Esophagus muscularis mucosa (tissue), 4 donors: ENCODE measurements around the gene KCMF1. TPM values are rescaled to one million over a fixed set of nuclear protein-coding genes. Genes with fewer than 3 reads are reported as not detected.

Experiments used
- DNase-seq: peaks from one replicate; pipeline ENCODE4 v3.0.0-alpha.2; 2017; ENCODE audit errors: extremely low spot score
- H3K27ac ChIP-seq, 4 donors: fragments of 200-600 bp; sonication (generic); replicated peaks in 1 of 4; 1 replicate in 3 of 4; 2 replicates in 1 of 4; pipeline ENCODE4 v1.5.1; 2016 to 2019; ENCODE audit warnings: mild to moderate bottlenecking in 1 of 4
- H3K27me3 ChIP-seq, 4 donors: fragments of 200-600 bp; sonication (generic); one replicate each; pipeline versions ENCODE4 v1.5.1 to v1.6.0; 2016 to 2019
- H3K36me3 ChIP-seq, 4 donors: fragments of 200-600 bp; sonication (generic); one replicate each; pipeline ENCODE4 v1.5.1; 2016 to 2019
- H3K4me1 ChIP-seq, 4 donors: fragments of 200-600 bp; sonication (generic); one replicate each; pipeline ENCODE4 v1.5.1; 2016 to 2019
- H3K4me3 ChIP-seq, 4 donors: fragments of 200-600 bp; sonication (generic); 1 replicate in 2 of 4; 2 replicates in 2 of 4; pipeline ENCODE4 v1.5.1; 2016 to 2019; ENCODE audit warnings: mild to moderate bottlenecking in 4 of 4, moderate library complexity in 1 of 4
- H3K9me3 ChIP-seq, 4 donors: fragments of 200-600 bp; sonication (generic); 1 replicate in 3 of 4; 2 replicates in 1 of 4; pipeline ENCODE4 v1.5.1; 2016 to 2019
- CTCF ChIP-seq, 3 experiments: fragments of 200-600 bp in 2 of 3; fragments of 450-650 bp in 1 of 3; sonication (generic) in 2 of 3; IDR thresholded peaks; one replicate each; pipeline ENCODE4 v1.5.1; 2017 to 2019; ENCODE audit warnings: antibody characterized with exemption in 3 of 3, mild to moderate bottlenecking in 2 of 3, moderate library complexity in 1 of 3
- EP300 ChIP-seq: sonication (generic); formaldehyde crosslinking; IDR thresholded peaks from one replicate; pipeline ENCODE4 v1.6.1; 2017; ENCODE audit warnings: antibody characterized with exemption
- POLR2A ChIP-seq: fragments of 450-650 bp; IDR thresholded peaks from one replicate; pipeline ENCODE4 v1.6.1; 2017; ENCODE audit warnings: antibody characterized with exemption, moderate library complexity, mild to moderate bottlenecking, low read depth
- POLR2AphosphoS5 ChIP-seq, 2 donors: sonication (generic); formaldehyde crosslinking; IDR thresholded peaks; one replicate each; pipeline ENCODE4 v1.6.1; 2017; ENCODE audit warnings: antibody characterized with exemption in 2 of 2
- WGBS: methylation state at CpG from one replicate; pipeline ENCODE4 v1.1.5; 2018; 5-methylcytosine and 5-hydroxymethylcytosine counted together
- intact Hi-C: fragments of 100-400 bp; cut with DNase I; formaldehyde crosslinking; loops from one replicate; pipeline ENCODE4 v1.15.1; 2023
- total RNA-seq, 4 donors: library from RNA; depleted of rRNA; stranded (reverse); fragments of >200 nt; gene quantifications; one replicate each; pipeline versions ENCODE4 v1.1.0 to v1.2.1, GENCODE V29; 2016

The KCMF1 gene
- total RNA-seq, 4 donors from 2014 or later: 48.0 to 73.1 (median 65.4) TPM

- Histone ChIP-seq H3K27me3 (no peaks in the 10 kb centered on the region), H3K36me3 (peaks cover 15 to 61% (median 52%) of the 10 kb centered on the region in 4 donors), H3K4me1 (no peaks in the 10 kb centered on the region), H3K27ac (no peak overlapping the region), H3K9me3 (no peaks in the 10 kb centered on the region), H3K4me3 (no peak overlapping the region)
- WGBS: 72% methylated on average over 6 of the region's 6 CpGs
- intact Hi-C loops: no loop called here
- no peak for DNase-seq
- TF ChIP-seq POLR2A (no peak), CTCF (IDR thresholded peaks at IDR 0.05) (no peak), EP300 (no peak), POLR2AphosphoS5 (IDR thresholded peaks at IDR 0.05) (no peak)
These were observed 82.8 kb downstream of the KCMF1 start for GRCh38 chr2:85053802-85054201.

GRCh38 chr2:85057226-85057962 lies 86.4 kb downstream of the KCMF1 start:
- intact Hi-C loops: no loop called here
- 76% methylated on average over 15 of the region's 15 CpGs for WGBS
- Histone ChIP-seq H3K27ac (no peak overlapping the region), H3K36me3 (peaks cover 4 to 27% (median 19%) of the 10 kb centered on the region in 4 donors), H3K4me1 (no peaks in the 10 kb centered on the region), H3K27me3 (no peaks in the 10 kb centered on the region), H3K9me3 (no peaks in the 10 kb centered on the region), H3K4me3 (no peak overlapping the region)
- TF ChIP-seq POLR2AphosphoS5 (IDR thresholded peaks at IDR 0.05) (no peak), POLR2A (no peak), CTCF (IDR thresholded peaks at IDR 0.05) (no peak), EP300 (no peak)
- no peak for DNase-seq

GRCh38 chr2:85061896-85062295 lies 90.9 kb downstream of the KCMF1 start:
- no peaks in the 10 kb centered on the region for H3K9me3 ChIP-seq
- WGBS: 75% methylated on average over 2 of the region's 2 CpGs
- intact Hi-C loops: no loop called here
- H3K4me1 ChIP-seq: peaks cover 0 to 8% (median 5%) of the 10 kb centered on the region in 4 donors
- no peak overlapping the region for H3K4me3 ChIP-seq
- TF ChIP-seq CTCF (IDR thresholded peaks at IDR 0.05): no peak
- TF ChIP-seq EP300: no peak
- no peak for TF ChIP-seq POLR2AphosphoS5 (IDR thresholded peaks at IDR 0.05)
- no peak for TF ChIP-seq POLR2A
- no peak for DNase-seq
- no peaks in the 10 kb centered on the region for H3K36me3 ChIP-seq
- peaks cover 0 to 9% (median 0%) of the 10 kb centered on the region in 4 donors for H3K27me3 ChIP-seq
- H3K27ac ChIP-seq: no peak overlapping the region

- DNase-seq: no peak
- Histone ChIP-seq H3K36me3 (no peaks in the 10 kb centered on the region), H3K27me3 (peaks cover 0 to 9% (median 0%) of the 10 kb centered on the region in 4 donors), H3K4me3 (no peak overlapping the region), H3K27ac (no peak overlapping the region), H3K9me3 (no peaks in the 10 kb centered on the region), H3K4me1 (peaks cover 3 to 14% (median 10%) of the 10 kb centered on the region in 4 donors)
- no peak for TF ChIP-seq POLR2A
- TF ChIP-seq EP300: no peak
- no peak for TF ChIP-seq POLR2AphosphoS5 (IDR thresholded peaks at IDR 0.05)
- no peak for TF ChIP-seq CTCF (IDR thresholded peaks at IDR 0.05)
- intact Hi-C loops: no loop called here
- 85% methylated on average over 6 of the region's 6 CpGs for WGBS
These were observed 91.6 kb downstream of the KCMF1 start for GRCh38 chr2:85062565-85062964.
